HG03280 (cell line): ENCODE results near the gene MIOX.

Experiments used
- ATAC-seq: cut with Tn5 transposase; IDR thresholded peaks from one replicate; pipeline ENCODE4 v1.9.1; 2021; ENCODE audit warnings: mild to moderate bottlenecking, moderate library complexity; ENCODE audit not compliant: unreplicated experiment

Gene MIOX

DNA sequence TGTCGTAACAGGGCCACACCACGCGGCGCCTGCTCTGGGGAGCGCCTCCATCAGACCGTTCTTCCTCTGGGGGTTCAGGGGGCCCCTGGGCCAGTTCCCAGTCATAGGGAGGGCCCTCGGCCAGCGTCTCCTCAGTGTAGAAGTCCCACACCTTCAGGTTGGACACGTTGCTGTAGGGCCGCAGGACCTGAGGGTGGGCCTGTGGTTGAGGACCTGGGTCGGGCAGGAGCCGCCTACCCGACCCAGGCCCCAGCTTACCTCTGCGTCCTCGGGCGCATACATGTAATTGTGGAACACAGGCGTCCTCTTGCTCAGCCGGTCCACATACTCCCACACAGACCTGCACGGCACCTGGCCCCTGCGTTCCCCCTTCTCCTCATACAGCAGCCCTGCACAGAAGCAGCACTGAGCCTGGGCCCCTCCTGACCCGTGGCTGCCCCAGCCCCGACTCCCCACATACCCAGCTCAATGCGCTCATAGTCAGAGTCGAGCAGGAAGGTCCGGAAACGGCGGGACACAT, 32.0 kb upstream of the MIOX start:
- ATAC-seq: no peak

DNA sequence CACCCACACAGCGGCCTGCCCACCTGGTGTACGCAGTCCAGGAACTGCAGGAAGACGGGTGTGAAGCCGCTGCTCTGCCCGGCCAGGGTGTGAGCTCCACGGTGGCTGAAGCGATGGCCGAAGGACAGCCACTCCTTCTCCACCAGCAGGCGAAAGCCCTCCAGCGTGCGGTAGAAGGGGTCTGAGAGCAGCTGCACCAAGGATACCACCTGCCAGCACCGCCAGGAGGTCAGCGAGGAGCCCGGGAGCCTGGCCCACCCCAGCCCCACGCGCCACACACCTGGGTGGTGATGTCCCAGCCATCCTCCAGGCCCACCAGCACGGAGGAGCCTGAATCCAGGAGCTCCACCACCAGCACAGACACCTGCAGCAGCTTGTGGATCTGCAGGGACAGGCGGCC, 31.5 kb upstream of the MIOX start:
- ATAC-seq: no peak

DNA sequence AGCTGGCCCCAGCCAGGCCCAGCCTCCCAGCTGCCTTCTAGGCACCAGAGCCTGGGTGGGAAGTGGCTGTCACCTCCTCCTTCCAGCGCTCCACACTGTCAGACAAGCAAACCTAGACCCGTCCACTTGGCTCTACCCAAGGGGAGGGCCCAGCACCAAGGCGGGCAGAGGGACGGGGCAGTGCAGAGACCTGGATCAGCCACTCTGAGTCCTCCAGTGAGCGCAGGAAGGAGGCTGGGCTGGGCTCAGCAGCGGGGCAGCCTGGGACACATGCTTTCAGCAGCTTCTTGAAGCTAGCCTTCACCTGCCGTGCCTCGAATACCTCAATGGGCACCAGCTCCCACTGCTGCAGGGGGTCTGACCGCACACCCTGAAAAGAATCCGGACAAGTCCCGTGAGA, 30.6 kb upstream of the MIOX start:
- no peak for ATAC-seq

DNA sequence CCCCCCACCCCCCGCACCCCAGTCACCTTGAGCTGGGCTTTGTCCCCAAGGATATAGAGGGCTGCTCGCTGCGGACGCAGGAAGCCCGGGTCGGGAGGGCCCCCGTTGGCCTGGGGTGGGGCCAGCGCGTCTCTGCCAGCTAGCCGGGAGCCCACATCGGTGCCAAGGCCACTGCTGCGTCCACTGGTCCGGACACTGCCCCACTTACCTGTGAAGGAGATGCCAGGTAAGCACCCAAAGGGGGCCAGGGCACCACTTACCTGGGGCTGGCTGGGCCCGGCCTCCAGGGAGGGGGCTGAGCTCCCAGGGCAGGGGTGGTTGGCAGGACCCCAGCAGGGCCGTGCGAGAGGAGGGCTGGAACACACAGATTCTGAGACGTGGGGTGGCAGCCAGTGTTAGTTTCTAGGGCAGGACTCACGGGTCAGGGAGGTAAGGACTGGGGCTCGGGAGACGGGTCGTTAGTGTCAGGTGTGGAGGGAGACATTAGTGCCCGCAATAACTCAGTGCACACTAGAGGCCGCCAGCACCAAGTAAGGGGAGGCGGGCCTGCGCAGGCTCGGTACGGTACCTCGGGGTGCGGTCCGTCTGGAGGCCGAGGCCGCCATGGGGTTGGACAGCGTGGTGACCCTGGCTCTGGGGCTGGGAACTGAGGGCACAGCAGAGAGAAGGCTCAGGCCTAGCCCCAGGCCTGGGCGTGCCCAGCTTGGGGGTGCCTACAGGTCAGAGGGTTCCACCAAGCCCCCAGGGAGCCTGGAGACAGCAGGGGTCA, 30.0 kb upstream of the MIOX start:
- no peak for ATAC-seq

DNA sequence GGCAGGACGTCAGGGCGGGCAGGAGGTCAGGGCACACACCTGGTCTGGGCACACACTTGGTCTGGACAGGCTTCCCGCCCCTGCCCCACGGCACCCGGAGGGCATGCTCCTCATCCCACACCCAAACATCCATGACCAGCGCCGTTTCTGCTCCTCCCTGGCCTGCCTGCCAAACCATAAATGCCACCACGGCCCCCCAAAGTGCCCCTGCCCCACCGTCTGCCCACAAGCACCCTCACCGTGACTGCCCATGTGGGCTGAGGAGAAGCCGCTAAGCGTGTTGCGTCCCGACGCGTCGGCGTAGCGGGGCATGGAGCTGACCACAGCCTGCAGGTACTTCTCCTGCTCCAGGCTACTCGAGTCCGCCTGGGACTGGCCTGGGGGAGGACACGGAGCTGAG, 27.6 kb upstream of the MIOX start:
- no peak for ATAC-seq

DNA sequence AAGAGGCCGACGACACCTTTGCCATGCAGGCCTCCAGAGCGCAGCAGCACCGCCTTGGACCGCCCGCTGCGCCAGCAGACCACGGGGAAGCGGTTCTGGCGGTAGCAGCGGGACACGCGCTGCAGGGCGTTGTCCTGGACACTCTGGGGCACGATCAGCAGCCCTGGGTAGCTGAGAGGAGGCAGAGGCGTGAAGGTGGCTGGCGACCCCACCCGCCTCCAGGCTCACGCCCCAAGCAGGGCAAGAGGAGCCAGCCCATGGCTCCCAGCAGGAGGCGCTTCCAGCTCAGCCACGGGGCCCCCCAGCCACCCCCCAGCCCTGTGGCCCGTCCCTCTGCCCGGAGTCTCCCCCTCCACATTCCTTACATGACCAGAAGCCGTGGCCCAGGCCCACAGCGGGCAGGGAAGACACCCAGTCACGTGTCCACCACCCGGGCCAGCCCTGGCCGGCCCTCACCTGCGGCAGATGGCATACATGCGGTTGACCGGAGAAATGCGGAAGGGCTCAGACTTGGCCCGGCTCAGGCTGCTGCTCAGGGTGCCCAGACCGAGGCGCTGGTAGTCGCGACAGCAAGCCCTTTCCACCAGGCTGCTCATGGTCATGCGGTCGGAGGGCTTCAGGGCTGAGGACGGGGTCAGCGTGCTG, 27.0 kb upstream of the MIOX start:
- no peak for ATAC-seq

DNA sequence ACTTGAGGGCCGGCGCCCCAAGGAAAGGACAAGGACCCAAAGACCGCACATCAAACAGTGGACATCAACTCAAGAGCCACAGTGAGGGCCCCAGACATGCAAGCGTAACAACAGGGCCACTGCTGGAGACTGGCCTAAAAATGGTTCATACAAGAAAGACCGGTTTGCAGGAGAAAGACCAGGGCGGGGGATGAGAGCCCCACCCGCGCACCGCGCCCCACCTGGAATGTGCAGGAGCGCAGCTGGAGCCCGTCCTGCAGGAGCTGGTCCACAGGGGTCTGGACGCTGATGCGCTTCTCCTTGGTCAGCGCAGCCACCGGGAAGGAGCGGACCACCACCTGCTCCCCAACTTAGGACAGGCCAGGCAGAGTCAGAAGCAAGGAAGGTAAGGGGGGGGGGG, 25.7 kb upstream of the MIOX start:
- no peak for ATAC-seq

DNA sequence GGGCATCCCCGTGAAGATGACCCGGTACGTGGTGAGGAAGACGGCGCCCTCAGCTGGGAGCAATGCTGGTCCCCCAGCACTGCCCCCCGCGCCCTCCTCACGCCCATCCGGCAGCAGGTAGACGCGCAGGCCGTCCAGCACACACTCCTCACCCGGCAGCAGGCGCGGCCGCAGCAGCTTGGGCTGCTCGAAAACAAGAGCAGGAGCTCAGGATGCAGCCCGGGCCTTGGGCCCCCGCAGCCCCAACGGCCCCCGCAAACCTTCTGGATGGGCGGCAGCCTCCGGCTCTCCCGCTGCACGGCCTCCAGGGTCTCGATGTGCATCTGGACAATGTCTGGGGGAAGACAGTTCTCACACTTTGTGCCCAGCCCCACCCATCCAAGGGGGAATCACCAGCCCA, 25.1 kb upstream of the MIOX start:
- ATAC-seq: no peak

DNA sequence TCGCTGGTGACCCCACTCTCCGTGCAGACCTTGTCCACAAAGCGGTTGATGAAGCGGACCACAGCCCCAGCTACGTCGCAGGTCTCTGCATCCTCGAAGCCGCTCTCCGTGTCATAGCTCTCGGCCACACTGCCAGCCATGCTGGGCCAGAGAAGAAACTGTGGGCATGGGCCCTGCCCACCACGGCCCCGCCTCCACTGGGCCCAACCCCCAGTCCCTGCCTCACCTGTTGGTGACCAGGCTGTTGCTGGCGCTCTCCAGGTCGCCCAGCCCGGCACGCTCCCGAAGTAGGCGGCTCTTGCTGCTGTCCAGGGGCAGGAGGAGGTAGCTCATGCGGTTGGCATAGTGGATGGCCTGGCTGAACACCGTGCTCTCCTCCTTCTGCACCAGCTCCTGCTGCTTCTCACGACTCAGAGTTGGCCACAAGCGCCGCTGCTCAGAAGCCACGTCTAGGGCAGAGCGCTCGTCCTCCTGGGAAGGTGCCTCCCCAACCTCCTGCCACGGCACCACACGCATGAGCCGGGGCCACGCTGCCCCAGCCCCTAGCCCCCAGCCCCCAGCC, 24.6 kb upstream of the MIOX start:
- no peak for ATAC-seq

DNA sequence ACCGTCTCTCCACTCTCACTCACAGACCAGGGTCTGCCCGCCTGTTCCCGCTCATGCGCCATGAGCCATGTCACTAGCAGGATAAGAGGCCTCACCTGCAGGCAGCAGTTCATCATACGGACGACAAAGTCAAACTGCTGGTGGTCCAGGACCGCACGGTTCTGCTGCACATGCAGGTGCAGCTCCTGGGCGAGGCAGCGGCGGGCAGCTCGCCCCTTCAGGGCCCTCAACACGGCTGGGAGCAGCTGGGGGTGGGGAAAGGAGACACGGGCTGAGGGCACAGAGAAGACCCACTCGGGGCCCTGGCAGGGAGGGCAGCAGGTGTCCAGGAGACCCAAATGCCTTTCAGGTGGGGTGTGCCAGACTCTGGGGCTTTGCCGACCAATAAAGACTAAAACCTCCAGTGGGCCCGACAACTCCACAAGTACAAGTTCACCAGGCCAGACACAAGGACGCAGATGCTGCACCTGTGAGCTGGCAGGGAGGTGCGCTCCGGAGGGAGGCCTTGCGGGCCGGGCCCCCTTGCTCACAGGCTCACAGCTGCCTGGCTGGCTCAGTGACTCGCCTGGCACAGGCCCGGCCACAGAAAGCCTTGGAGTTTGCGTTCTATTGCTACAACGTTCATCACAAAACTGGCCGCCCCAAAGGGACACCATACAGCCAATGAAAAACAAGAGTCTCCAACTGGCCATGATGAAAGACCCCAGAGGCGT, 23.3 kb upstream of the MIOX start:
- no peak for ATAC-seq

DNA sequence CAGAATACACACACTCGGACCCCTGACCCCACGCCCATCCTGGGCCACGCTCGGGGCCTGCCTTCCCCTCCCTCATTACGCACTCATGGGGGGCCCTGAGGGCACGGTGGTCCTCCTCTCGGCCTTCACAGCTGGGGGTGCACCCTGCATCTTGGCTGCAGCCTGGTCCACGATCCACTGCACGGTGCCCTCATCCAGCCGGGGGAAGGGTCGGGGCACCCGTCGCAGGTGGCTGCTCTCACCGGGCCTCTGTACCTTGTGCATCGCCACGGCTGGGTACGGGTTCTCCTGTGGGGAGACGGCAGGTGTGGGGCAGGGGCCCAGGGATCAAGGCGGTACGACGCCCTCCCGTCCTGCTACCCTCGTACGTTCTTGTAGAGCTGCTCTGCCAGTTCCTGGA, 22.2 kb upstream of the MIOX start:
- no peak for ATAC-seq

DNA sequence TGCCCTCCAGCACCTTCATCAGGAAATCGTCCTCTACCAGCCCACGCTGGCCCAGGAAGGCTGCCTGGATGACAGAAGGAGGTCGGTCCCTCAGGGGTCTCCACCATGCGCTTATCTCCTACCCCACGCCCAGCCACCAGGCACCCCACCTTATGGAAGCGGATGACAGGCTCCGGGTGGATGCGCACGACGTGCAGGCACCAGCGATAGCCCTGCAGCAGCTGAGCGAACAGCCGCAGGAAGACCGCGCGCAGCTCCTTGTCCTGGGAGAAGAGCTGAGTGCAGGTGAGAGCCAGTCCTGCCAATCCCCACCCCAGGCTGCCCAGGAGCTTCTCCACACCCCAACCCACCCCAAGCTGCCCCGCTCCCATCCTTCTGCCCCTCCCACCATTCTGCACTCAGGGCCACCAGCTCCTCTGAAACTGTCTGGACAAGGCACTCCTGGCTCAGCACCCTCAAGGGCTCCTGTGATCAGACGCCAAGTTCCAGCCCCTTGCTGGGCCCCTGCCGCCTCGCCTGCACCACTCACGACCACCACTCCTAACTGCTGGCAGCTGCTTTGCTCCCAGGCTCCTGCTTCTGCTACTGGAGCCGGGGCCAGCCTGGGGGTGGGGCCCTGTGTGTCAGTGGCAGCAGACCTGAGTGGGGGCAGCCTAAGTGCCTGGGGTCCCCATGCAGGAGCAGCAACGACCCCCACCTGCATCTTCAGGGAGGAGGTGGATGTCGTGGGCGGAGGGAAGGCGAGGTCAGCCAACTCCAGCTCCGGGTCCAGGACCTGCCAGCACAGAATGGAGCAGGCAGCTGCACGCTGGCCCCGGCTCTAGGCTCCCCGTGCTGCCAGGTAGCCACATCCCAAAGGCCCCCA, 21.4 kb upstream of the MIOX start:
- no peak for ATAC-seq

DNA sequence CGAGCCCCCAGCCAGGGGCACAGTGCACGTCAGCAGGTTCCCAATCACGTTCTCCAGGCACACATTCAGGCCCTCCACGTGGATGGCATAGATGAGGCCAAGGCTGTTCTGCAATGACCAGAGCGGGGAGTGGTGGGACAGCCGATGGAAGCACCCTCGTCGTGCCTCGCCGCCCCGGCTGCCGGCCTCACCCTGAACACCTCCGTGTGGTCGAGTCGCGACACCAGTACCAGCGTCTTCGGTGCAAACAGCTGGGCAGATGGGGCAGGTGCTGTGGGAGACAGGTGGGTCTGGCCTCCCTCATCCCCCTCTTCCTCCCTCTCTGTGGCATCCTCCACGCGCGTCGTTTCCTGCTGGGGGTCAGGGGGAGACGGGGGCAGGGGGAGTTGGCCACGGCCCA, 19.3 kb upstream of the MIOX start:
- ATAC-seq: no peak

DNA sequence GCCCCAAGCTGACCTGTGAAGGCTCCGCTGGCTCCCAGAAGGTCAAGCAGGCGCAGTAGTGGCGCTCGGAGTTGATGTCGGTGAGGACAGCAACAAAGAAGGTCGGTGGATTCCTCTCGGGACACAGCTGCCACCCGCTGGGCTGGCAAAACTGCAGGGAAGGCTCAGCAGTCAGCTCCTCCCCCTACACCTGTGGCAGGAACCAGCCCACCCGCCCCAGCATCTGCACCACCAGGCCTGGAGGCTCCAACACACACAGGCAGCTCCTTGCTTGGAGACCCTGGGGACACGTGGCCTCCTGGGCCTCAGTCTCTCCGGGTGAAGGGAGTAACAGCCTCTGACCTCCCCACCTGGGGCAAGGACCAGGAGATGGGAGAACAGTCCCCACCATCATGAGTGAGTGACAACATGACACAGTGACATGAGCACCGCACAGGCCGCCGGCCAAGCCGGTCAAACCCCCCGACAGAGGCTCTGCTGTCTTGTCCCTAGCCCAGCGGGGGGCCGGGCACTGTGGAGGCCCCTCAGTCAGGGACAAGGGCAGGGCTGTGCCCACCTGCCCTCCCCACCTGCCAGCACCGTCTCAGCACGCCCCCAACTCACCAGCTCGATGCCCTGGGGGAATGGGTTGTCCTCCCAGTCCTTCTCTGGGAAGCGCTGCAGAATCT, 18.8 kb upstream of the MIOX start:
- no peak for ATAC-seq

DNA sequence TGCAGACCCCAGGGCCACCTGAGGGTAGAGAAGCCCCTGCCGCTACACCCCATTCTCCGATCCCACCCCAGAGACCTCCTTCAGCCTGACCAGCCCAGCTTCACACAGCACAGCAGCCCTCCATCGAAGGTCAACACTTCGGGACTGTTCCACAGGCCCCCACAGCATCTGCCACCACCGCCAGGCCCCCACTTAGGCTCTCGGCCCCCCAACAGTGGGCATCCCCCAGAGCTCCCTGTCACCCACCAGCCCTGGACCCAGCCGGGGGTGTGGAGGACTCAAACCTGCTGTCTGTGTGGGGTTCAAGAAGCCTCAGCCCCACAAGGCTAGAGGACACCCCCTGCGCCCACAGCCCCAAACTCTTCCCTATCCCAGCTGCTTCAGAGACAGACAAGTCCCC, 18.0 kb upstream of the MIOX start:
- ATAC-seq: no peak

DNA sequence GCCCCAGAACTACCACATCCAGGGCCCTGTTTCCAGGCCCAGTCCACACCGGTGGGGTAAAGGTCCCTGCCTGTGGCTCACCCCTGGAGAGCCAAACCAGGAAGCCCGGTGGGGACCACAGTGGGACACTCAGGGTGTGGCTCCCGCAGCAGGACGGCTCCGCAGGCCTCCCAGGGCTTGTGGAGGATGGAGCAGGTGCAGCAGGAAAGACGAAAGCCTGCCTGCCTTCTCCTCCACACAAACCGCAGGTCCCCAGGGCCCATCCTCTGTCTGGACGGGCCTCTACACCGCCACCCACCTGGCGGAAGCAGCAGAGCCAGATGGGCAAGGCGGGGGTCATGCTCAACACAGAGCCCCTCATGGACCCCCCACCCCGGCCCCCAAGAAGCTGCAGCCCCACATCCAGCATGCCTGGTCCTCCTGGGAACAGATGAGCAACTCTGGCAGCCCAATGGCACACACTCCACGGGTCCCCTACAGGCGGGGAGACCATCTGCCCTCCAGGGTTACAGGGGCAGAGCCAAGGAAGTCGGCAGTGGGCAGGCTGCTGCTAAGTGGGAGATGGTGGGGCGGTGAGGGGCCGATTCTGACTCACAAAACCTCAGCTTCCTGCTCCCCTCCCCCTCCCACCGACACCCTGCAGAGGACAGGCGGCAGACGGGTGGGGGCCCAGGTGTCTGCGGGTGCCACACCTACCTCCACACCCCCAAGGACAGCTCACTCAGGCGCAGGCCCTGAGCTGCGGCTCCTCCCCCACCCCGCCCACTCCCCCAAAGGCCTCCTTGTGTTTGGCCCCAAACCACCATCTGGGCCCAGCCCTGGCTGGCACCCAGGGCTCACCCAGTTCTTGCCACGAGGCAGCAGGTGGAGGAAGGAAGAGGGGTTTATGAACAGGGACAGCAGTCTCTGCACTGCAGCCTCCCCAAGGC, 17.0 kb upstream of the MIOX start:
- ATAC-seq: peak; percentile 49

DNA sequence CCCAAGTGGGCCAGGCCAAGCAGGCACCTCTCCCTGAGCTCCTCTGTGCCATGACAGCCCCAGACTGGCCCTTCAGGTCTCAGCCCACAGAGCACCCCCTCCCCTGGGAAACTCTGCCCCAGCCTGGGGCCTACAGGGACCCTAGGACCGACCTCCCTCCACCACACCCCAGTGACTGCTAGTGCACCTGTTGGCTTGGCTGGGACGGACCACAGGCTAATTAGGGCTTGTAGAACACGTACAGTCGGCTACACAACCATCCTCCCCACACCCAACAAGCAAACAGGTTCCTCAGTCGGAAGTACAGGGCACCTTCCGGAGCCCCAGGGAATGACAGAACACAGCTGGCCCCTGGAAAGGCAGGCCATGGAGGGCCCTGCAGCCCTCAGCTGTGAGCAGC, 16.2 kb upstream of the MIOX start:
- no peak for ATAC-seq

DNA sequence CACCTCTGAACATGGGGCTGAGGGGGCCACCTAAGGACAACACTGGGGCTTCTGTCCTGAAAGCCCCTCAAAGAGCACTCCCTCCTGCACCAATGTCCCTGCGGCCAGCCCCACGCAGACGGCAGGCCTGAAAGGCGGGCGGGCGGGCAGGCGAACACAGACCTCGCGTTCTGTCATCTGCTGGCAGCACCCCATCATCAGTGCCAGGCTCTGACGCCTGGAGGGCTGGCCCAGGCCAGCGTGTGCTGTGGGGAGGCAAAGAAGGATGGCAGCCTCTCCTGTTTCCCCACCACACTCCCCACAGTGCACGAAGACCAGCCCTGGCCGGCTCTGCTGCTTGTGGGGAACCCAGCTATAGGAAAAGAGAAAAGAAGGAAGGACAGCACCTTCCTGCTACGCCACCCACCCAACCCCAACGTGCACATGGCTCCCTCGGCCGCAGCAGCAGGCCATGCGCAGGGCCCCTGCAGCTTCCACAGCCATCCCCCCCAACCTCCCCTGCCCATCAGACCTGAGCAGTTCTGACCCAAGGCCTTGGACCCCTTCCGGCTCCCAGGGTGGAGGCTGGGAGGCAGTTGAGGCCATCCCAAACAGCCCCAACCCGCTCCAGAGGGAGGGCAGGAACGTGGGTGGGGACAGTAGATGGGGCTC, 15.3 kb upstream of the MIOX start:
- no peak for ATAC-seq

DNA sequence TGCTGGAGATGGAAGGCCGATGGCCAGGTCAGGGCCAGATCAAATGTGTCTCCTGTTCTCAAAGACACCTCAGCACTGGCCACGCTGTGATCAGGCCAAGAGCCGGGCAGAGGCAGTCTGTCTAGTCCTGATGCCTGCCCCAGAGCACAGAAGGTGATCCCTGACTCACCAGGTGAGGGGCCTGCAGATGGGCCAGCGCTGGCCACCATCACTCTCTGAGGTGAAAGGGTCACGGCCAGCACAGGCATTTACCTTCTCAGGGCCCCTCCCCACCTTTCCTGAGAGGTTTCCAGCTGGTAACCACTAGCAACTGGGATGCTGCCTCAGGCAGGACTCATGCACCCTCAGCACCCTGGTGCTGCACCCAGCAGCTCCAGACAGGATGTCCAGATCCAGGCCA, 14.7 kb upstream of the MIOX start:
- ATAC-seq: no peak
